Neuronal stem cell (in vitro differentiated cells): ENCODE data around the gene SCG5.

Experiments used
- DNase-seq: peaks from one replicate; pipeline ENCODE4 v3.0.0-alpha.2; 2013; ENCODE audit warnings: low spot score
- H2AFZ ChIP-seq: one replicate; pipeline ENCODE4 v1.6.1; 2013; ENCODE audit warnings: mild to moderate bottlenecking, low read length, inconsistent platforms
- H2AK5ac ChIP-seq: 2 replicates; pipeline ENCODE4 v1.6.1; 2013; ENCODE audit warnings: low read depth, mild to moderate bottlenecking, inconsistent platforms, low read length, moderate library complexity, mixed read lengths
- H2BK120ac ChIP-seq: 2 replicates; pipeline ENCODE4 v1.6.1; 2013; ENCODE audit warnings: low read depth, mild to moderate bottlenecking, inconsistent platforms, low read length, moderate library complexity, mixed read lengths
- H2BK12ac ChIP-seq: one replicate; pipeline ENCODE4 v1.6.1; 2013; ENCODE audit warnings: low read length, inconsistent platforms
- H2BK15ac ChIP-seq: 2 replicates; pipeline ENCODE4 v1.6.1; 2013; ENCODE audit warnings: mild to moderate bottlenecking, low read length, inconsistent platforms, mixed read lengths
- H2BK5ac ChIP-seq: one replicate; pipeline ENCODE4 v1.6.1; 2013; ENCODE audit warnings: inconsistent platforms, mild to moderate bottlenecking, low read length, moderate library complexity
- H3K14ac ChIP-seq: one replicate; pipeline ENCODE4 v1.6.1; 2013; ENCODE audit warnings: low read length, inconsistent platforms
- H3K18ac ChIP-seq: 2 replicates; pipeline ENCODE4 v1.6.1; 2013; ENCODE audit warnings: low read length, inconsistent platforms
- H3K23ac ChIP-seq: 2 replicates; pipeline ENCODE4 v1.6.1; 2013; ENCODE audit warnings: low read depth, mild to moderate bottlenecking, mixed read lengths, low read length, inconsistent platforms; ENCODE audit not compliant: poor library complexity
- H3K27ac ChIP-seq: replicated peaks from 3 replicates; pipeline ENCODE4 v1.5.1; 2013; ENCODE audit warnings: low read length, inconsistent platforms
- H3K27me3 ChIP-seq, 3 experiments: 2 replicates each; pipeline ENCODE4 v1.6.1; 2013; ENCODE audit warnings: low read length in 3 of 3, mild to moderate bottlenecking in 2 of 3, inconsistent platforms in 1 of 3, low read depth in 1 of 3, mixed read lengths in 1 of 3, moderate library complexity in 1 of 3; ENCODE audit not compliant: control insufficient read depth in 3 of 3, insufficient read depth in 3 of 3
- H3K36me3 ChIP-seq, 2 donors: replicated peaks in 1 of 2; 2 replicates each; pipeline ENCODE4 v1.6.1; 2013; ENCODE audit warnings: low read length in 2 of 2; ENCODE audit not compliant: control insufficient read depth in 2 of 2, insufficient read depth in 2 of 2
- H3K4ac ChIP-seq: 2 replicates; pipeline ENCODE4 v1.6.1; 2013; ENCODE audit warnings: inconsistent platforms, mild to moderate bottlenecking, low read length, moderate library complexity
- H3K4me1 ChIP-seq, 2 donors: 1 replicate in 1 of 2; 2 replicates in 1 of 2; pipeline ENCODE4 v1.6.1; 2013; ENCODE audit warnings: low read length in 2 of 2, low read depth in 1 of 2; ENCODE audit not compliant: control insufficient read depth in 2 of 2, insufficient read depth in 1 of 2
- H3K4me2 ChIP-seq: one replicate; pipeline ENCODE4 v1.6.1; 2013; ENCODE audit warnings: mild to moderate bottlenecking, low read length, inconsistent platforms; ENCODE audit not compliant: insufficient read depth, poor library complexity, severe bottlenecking
- H3K4me3 ChIP-seq, 2 donors: 2 replicates each; pipeline ENCODE4 v1.5.1; 2013; ENCODE audit warnings: low read length in 2 of 2, mild to moderate bottlenecking in 2 of 2, inconsistent platforms in 1 of 2, moderate library complexity in 1 of 2
- H3K79me1 ChIP-seq: one replicate; pipeline ENCODE4 v1.6.1; 2013; ENCODE audit warnings: low read depth, mild to moderate bottlenecking, inconsistent platforms, low read length, moderate library complexity
- H3K9ac ChIP-seq: one replicate; pipeline ENCODE4 v1.6.1; 2013; ENCODE audit warnings: mild to moderate bottlenecking, low read depth, low read length, inconsistent platforms; ENCODE audit not compliant: poor library complexity
- H3K9me3 ChIP-seq, 2 donors: replicated peaks in 1 of 2; 2 replicates each; pipeline versions ENCODE3 to v1.6.1; 2013; ENCODE audit warnings: low read length in 2 of 2, mild to moderate bottlenecking in 2 of 2, inconsistent platforms in 1 of 2, low read depth in 1 of 2, mixed read lengths in 1 of 2, moderate library complexity in 1 of 2; ENCODE audit not compliant: control insufficient read depth in 2 of 2, insufficient read depth in 1 of 2
- H4K8ac ChIP-seq: one replicate; pipeline ENCODE4 v1.6.1; 2013; ENCODE audit warnings: low read depth, mild to moderate bottlenecking, inconsistent platforms, low read length, moderate library complexity
- H4K91ac ChIP-seq: one replicate; pipeline ENCODE4 v1.6.1; 2013; ENCODE audit warnings: low read length, low read depth, mild to moderate bottlenecking, inconsistent platforms; ENCODE audit not compliant: poor library complexity
- WGBS, 2 donors: extraction: QIAGEN DNeasy Blood & Tissue Kit; methylation state at CpG; one replicate each; pipeline ENCODE4 v1.1.7; 2013; ENCODE audit warnings: missing lambda C conversion rate in 2 of 2, mixed read lengths in 1 of 2; ENCODE audit not compliant: insufficient read length in 2 of 2, insufficient replicate concordance in 1 of 2; ENCODE audit errors: extremely low coverage in 2 of 2; 5-methylcytosine and 5-hydroxymethylcytosine counted together

The SCG5 gene

DNA sequence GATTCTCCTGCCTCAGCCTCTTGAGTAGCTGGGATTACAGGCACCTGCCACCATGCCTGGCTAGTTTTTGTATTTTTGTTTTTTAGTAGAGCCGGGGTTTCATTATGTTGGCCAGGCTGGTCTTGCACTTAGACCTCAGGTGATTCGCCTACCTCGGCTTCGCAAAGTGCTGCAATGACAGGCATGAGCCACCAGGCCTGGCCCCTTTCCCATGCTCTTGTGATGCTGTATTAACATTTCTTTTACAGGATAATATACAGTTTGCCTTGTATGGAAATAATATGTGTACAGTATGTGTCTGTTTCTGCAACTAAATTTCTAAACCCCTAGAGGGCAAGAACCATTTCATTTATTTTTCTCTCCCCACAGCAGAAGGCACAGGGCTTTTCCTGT lies 37.8 kb downstream of the SCG5 start:
- H3K4me3 ChIP-seq: no peak overlapping the region
- peaks cover 3 to 8% of the 10 kb centered on the region in 2 donors for H3K4me1 ChIP-seq
- H3K9me3 ChIP-seq: no peaks in the 10 kb centered on the region
- peaks cover 0 to 3% of the 10 kb centered on the region in 2 donors for H3K36me3 ChIP-seq
- H3K18ac ChIP-seq: no peak overlapping the region
- H3K14ac ChIP-seq: no peak overlapping the region
- H2BK120ac ChIP-seq: no peak overlapping the region
- H2BK5ac ChIP-seq: no peak overlapping the region
- H2BK12ac ChIP-seq: no peak overlapping the region
- H4K8ac ChIP-seq: no peak overlapping the region
- no peak overlapping the region for H2AFZ ChIP-seq
- H3K4ac ChIP-seq: no peak overlapping the region
- no peaks in the 10 kb centered on the region for H3K79me1 ChIP-seq
- H2AK5ac ChIP-seq: no peak overlapping the region
- DNase-seq: no peak
- no peak overlapping the region for H3K23ac ChIP-seq
- H2BK15ac ChIP-seq: no peak overlapping the region
- no peak overlapping the region for H3K27ac ChIP-seq
- H3K4me2 ChIP-seq: no peak overlapping the region
- H3K27me3 ChIP-seq: no peaks in the 10 kb centered on the region
- no CpG with 5 or more reads among the region's 4 CpGs for WGBS, 2 donors
- H3K9ac ChIP-seq: no peak overlapping the region
- no peak overlapping the region for H4K91ac ChIP-seq

DNA sequence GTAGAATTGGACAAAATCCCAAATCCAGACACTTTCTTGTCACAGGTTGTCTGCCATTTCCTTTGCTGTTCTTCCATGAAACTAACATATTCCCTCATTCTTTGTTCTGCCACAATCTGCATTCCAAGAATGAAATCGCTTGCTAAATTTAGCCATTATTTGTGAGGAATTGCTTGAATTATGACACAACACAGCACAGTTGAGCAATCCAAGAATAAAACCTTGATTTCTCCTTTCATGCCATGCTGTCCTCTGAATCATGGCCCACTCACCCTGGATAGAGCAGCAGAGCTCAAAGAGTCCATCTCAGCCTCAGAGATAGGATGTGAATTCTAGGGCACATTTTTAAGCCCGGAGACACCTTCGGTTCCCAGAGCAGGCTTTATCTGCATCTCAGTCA lies 41.1 kb downstream of the SCG5 start:
- no peak overlapping the region for H3K14ac ChIP-seq
- peaks cover under 1 to 5% of the 10 kb centered on the region in 2 donors for H3K4me1 ChIP-seq
- no peak overlapping the region for H3K23ac ChIP-seq
- no peak overlapping the region for H3K9ac ChIP-seq
- no peaks in the 10 kb centered on the region for H3K9me3 ChIP-seq
- H3K4me3 ChIP-seq: no peak overlapping the region
- no peak for DNase-seq
- no peak overlapping the region for H3K4me2 ChIP-seq
- H3K27ac ChIP-seq: no peak overlapping the region
- no peak overlapping the region for H3K4ac ChIP-seq
- no peak overlapping the region for H4K8ac ChIP-seq
- no peak overlapping the region for H2BK15ac ChIP-seq
- no peak overlapping the region for H4K91ac ChIP-seq
- H2BK12ac ChIP-seq: no peak overlapping the region
- H3K36me3 ChIP-seq: peaks cover 0 to 6% of the 10 kb centered on the region in 2 donors
- no CpG with 5 or more reads among the region's 3 CpGs for whole genome bisulfite sequencing, 2 donors
- no peak overlapping the region for H2BK120ac ChIP-seq
- no peaks in the 10 kb centered on the region for H3K79me1 ChIP-seq
- H2BK5ac ChIP-seq: no peak overlapping the region
- no peak overlapping the region for H3K18ac ChIP-seq
- H2AK5ac ChIP-seq: no peak overlapping the region
- no peak overlapping the region for H2AFZ ChIP-seq
- no peaks in the 10 kb centered on the region for H3K27me3 ChIP-seq

DNA sequence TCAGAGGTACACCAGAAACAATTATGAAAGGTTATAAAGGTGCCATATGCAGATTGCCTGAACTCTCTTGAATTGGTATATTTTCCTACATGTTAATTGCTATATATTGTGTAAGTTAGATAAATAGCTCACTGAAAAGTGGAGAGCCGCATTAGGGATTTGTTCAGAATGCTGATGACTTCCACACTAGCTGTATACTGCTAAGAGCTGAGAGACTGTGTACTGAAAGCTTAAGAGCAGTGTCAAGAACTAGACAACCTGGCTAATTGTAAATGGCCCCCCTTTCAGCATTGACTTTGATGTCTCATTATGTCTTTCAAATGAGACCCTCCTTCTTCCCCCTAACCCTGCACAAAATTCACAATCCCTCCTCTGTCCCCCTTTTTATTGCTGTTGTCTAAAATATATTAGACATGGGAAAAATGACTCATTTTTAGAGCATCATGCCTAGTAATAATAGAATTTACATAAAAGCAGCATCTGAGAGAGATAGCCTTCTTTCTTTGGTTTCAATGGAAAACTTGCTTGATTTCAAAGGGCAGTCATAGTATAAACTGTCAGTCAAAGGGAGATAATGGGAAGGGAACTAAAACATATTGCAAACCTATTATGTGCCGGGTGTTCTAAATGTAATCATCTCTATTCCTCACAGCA lies 41.6 kb downstream of the SCG5 start:
- Histone ChIP-seq H3K18ac (no peak overlapping the region), H3K9ac (no peak overlapping the region), H3K79me1 (no peaks in the 10 kb centered on the region), H2BK15ac (no peak overlapping the region), H2AK5ac (no peak overlapping the region), H3K27me3 (no peaks in the 10 kb centered on the region), H3K4me1 (peaks cover 0 to 5% of the 10 kb centered on the region in 2 donors), H2AFZ (no peak overlapping the region), H2BK5ac (no peak overlapping the region), H3K27ac (no peak overlapping the region), H2BK12ac (no peak overlapping the region), H3K4ac (no peak overlapping the region), H3K9me3 (no peaks in the 10 kb centered on the region), H3K4me2 (no peak overlapping the region), H3K14ac (no peak overlapping the region), H2BK120ac (no peak overlapping the region), H3K36me3 (peaks cover 0 to 6% of the 10 kb centered on the region in 2 donors), H3K23ac (no peak overlapping the region), H4K8ac (no peak overlapping the region), H3K4me3 (no peak overlapping the region), H4K91ac (no peak overlapping the region)
- no CpG with 5 or more reads among the region's 2 CpGs for WGBS, 2 donors
- no peak for DNase-seq

DNA sequence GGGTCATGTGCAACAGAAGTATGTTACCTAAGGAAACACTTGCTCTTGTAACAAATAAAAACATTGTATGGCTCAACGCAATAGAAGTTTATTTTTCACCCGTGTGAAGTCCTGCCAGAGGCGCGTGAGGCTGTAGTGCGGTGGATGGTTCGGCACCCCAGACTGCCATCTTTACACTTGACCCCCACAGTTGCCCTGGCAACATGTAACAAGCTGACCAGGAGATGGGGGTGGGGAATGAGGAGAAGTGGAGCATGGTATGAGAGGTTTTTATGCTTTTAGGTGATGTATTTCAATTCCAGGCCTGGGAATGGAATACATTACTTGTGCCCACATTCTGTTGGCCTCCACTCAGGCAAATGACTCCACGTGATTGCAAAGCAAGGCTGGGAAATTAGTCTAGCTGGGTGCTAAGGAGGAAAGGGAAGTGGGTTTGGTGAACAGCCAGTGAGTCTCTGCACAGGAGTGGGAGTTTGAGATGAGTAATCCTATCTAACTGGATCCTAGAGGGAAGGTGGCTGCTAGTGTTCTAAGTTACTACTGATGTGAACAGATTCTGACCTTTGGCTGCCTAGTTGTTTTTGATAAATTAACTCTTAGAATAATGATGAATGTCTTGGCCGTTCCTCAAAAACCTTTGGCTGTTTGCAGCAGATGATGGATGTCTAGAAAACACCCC lies 42.5 kb downstream of the SCG5 start:
- Histone ChIP-seq H4K91ac (no peak overlapping the region), H3K23ac (no peak overlapping the region), H3K27me3 (no peaks in the 10 kb centered on the region), H3K9ac (no peak overlapping the region), H2BK15ac (no peak overlapping the region), H3K9me3 (no peaks in the 10 kb centered on the region), H2BK5ac (no peak overlapping the region), H3K27ac (no peak overlapping the region), H2AK5ac (no peak overlapping the region), H3K14ac (no peak overlapping the region), H2BK120ac (no peak overlapping the region), H2AFZ (no peak overlapping the region), H4K8ac (no peak overlapping the region), H3K79me1 (no peaks in the 10 kb centered on the region), H3K36me3 (peaks cover 0 to 6% of the 10 kb centered on the region in 2 donors), H3K4ac (no peak overlapping the region), H3K18ac (no peak overlapping the region), H3K4me3 (no peak overlapping the region), H3K4me1 (peaks cover 0 to 5% of the 10 kb centered on the region in 2 donors), H2BK12ac (no peak overlapping the region), H3K4me2 (no peak overlapping the region)
- no peak for DNase-seq
- WGBS, 2 donors: no CpG with 5 or more reads among the region's 8 CpGs
